PC-9 (cell line): ENCODE results near the gene BARHL1. TPM values are rescaled to one million over a fixed set of nuclear protein-coding genes. Genes with fewer than 3 reads are reported as not detected.

Source experiments
- BruUV-seq: library from RNA; stranded (reverse); fragments of 400-500 nt; replicated peaks from 2 replicates; lab custom pipeline; 2021; lab: Mats Ljungman, UMichigan
- CTCF ChIA-PET: fragments of 300-600 bp; sonication (Branson Sonifier 250); formaldehyde crosslinking; loops from one replicate; lab custom pipeline; 2022; ENCODE audit warnings: antibody characterized with exemption; lab: Charles Lee
- POLR2A ChIA-PET: fragments of 300-600 bp; sonication (Branson Sonifier 250); formaldehyde crosslinking; loops from one replicate; lab custom pipeline; 2022; ENCODE audit warnings: antibody characterized with exemption; ENCODE audit not compliant: unreplicated experiment; lab: Charles Lee
- DNase-seq, 2 experiments: peaks; one replicate each; pipeline versions ENCODE4 v3.0.0 to v3.0.0-alpha.2; 2015 to 2022; ENCODE audit warnings: mixed read lengths in 1 of 2
- H2AFZ ChIP-seq: fragments of 200-600 bp; sonication (generic); 2 replicates; pipeline ENCODE4 v1.8.1; 2017; ENCODE audit warnings: antibody characterized with exemption
- H3F3A ChIP-seq: fragments of 200-600 bp; sonication (generic); 2 replicates; pipeline ENCODE4 v1.8.1; 2017; ENCODE audit warnings: antibody characterized with exemption, mild to moderate bottlenecking, low read depth; ENCODE audit not compliant: insufficient read depth
- H3K27ac ChIP-seq: fragments of 200-600 bp; sonication (generic); 2 replicates; pipeline ENCODE4 v1.6.1; 2016; ENCODE audit warnings: mixed run types
- H3K27me3 ChIP-seq: fragments of 200-600 bp; sonication (generic); 2 replicates; pipeline ENCODE4 v1.6.1; 2016; ENCODE audit warnings: low read depth, mixed run types; ENCODE audit not compliant: insufficient read depth
- H3K36me3 ChIP-seq: fragments of 200-600 bp; sonication (generic); 2 replicates; pipeline ENCODE4 v1.6.1; 2016; ENCODE audit warnings: low read depth, mixed run types
- H3K4me1 ChIP-seq: fragments of 200-600 bp; sonication (generic); replicated peaks from 2 replicates; pipeline ENCODE4 v1.6.1; 2016; ENCODE audit warnings: mixed run types; ENCODE audit not compliant: insufficient read depth
- H3K4me2 ChIP-seq: fragments of 200-600 bp; sonication (generic); 2 replicates; pipeline ENCODE4 v1.6.1; 2017; ENCODE audit warnings: mixed run types
- H3K4me3 ChIP-seq: fragments of 200-600 bp; sonication (generic); 2 replicates; pipeline ENCODE4 v1.6.1; 2016; ENCODE audit warnings: mixed run types
- H3K79me2 ChIP-seq: fragments of 200-600 bp; sonication (generic); 2 replicates; pipeline ENCODE4 v1.6.1; 2017; ENCODE audit warnings: low read depth, mixed run types
- H3K9me2 ChIP-seq: fragments of 200-600 bp; sonication (generic); 2 replicates; pipeline ENCODE4 v1.8.1; 2017; ENCODE audit warnings: mild to moderate bottlenecking; ENCODE audit not compliant: insufficient read depth
- H3K9me3 ChIP-seq: fragments of 200-600 bp; sonication (generic); 2 replicates; pipeline ENCODE4 v1.8.1; 2016; ENCODE audit warnings: low read depth; ENCODE audit not compliant: insufficient read depth
- H4K20me1 ChIP-seq: fragments of 200-600 bp; sonication (generic); 2 replicates; pipeline ENCODE4 v1.8.1; 2017; ENCODE audit not compliant: insufficient read depth
- CTCF ChIP-seq: fragments of 200-600 bp; sonication (generic); conservative IDR thresholded peaks from 2 replicates; pipeline ENCODE4 v1.6.1; 2017; ENCODE audit warnings: mixed run types, antibody characterized with exemption, mild to moderate bottlenecking, moderate library complexity
- EZH2 ChIP-seq: fragments of 200-600 bp; sonication (generic); IDR thresholded peaks from 2 replicates; pipeline ENCODE4 v1.8.0; 2017; ENCODE audit warnings: antibody characterized with exemption, low read depth
- intact Hi-C: fragments of 100-400 bp; cut with micrococcal nuclease; formaldehyde crosslinking; loops from one replicate; pipeline ENCODE4 v1.10.0; 2022; ENCODE audit not compliant: unreplicated experiment
- total RNA-seq: library from RNA; stranded (reverse); gene quantifications from 2 replicates; pipeline ENCODE4 v1.2.3, GENCODE V29; 2021

BARHL1 gene
- total RNA-seq, 1 experiment from 2014 or later, result not detected

DNA sequence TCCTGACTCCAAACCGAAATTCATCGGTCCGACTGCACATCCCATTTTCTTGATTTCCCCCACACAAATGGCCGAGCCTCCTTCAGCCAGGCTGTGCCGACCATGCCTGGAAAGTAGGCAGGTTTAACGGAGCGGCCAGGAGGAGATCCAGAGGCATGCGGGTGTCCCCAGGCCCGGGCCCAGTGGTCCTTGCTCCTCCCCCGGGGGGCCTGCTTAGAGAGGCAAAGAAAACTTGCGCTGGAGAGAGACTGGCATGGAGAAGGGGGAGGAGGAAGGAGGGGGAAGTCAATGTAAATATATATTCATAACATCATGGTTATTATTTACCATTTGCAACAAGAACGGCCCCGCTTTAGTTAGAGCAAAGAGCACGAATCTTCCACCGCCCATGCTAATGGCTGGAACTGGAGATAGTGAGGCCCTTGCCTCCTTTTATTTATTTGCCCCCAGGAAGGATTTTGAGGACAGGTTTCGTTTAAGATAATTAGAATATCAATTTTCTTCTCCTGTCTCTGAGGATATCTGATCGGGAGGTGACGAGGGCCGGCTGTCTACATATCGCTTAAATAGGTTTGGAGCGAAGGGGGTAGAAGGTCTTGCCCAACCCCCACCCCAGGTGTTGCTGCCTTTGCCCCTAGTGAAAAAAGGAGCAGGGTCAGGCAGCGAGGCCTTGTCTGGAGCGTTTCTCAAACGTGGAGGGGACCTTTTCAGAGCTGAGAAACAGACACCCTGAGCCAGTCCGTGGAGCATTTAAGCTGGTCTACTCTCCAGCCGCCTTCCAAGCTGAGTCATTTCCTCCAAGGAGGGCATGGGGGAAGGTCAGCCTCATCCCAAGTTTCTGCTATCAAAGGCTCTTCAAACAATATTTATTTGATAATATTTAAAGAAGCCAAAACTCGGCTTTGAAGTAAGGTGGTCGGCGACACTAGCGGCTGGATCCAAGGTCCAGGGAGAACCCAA is 2.5 kb downstream of the BARHL1 start:
- H3K27me3 ChIP-seq, result peaks cover 29% of the 10 kb centered on the region
- H3K4me2 ChIP-seq, result no peak overlapping the region
- TF ChIP-seq CTCF, result no peak
- TF ChIP-seq EZH2, result no peak
- H3K79me2 ChIP-seq, result no peaks in the 10 kb centered on the region
- H3K9me3 ChIP-seq, result no peaks in the 10 kb centered on the region
- H3K4me3 ChIP-seq, result no peak overlapping the region
- H3K27ac ChIP-seq, result no peak overlapping the region
- ChIA-PET CTCF (no interaction called here), POLR2A (no interaction called here)
- H3F3A ChIP-seq, result no peaks in the 10 kb centered on the region
- DNase-seq, result peak in 1 of 2 experiments; percentile 19
- no peaks in the 10 kb centered on the region for H4K20me1 ChIP-seq
- H2AFZ ChIP-seq, result no peak overlapping the region
- no peaks in the 10 kb centered on the region for H3K4me1 ChIP-seq
- H3K36me3 ChIP-seq, result no peaks in the 10 kb centered on the region
- intact Hi-C loops, result no loop called here
- no TSS peak for BruUV-seq
- H3K9me2 ChIP-seq, result no peaks in the 10 kb centered on the region

- Histone ChIP-seq H3K9me3 (no peaks in the 10 kb centered on the region), H3K27ac (no peak overlapping the region), H3K27me3 (peaks cover 20% of the 10 kb centered on the region), H3K4me3 (no peak overlapping the region), H3K4me1 (no peaks in the 10 kb centered on the region), H3K4me2 (no peak overlapping the region), H3F3A (no peaks in the 10 kb centered on the region), H3K79me2 (no peaks in the 10 kb centered on the region), H2AFZ (no peak overlapping the region), H3K9me2 (no peaks in the 10 kb centered on the region), H4K20me1 (no peaks in the 10 kb centered on the region), H3K36me3 (no peaks in the 10 kb centered on the region)
- ChIA-PET POLR2A (no interaction called here), CTCF (no interaction called here)
- intact Hi-C loops, result no loop called here
- BruUV-seq, result no TSS peak
- TF ChIP-seq EZH2 (no peak), CTCF (no peak)
- DNase-seq, result peak in 1 of 2 experiments; percentile 34
Measured at GRCh38 chr9:132585954-132586829, 3.8 kb downstream of the BARHL1 start.

DNA sequence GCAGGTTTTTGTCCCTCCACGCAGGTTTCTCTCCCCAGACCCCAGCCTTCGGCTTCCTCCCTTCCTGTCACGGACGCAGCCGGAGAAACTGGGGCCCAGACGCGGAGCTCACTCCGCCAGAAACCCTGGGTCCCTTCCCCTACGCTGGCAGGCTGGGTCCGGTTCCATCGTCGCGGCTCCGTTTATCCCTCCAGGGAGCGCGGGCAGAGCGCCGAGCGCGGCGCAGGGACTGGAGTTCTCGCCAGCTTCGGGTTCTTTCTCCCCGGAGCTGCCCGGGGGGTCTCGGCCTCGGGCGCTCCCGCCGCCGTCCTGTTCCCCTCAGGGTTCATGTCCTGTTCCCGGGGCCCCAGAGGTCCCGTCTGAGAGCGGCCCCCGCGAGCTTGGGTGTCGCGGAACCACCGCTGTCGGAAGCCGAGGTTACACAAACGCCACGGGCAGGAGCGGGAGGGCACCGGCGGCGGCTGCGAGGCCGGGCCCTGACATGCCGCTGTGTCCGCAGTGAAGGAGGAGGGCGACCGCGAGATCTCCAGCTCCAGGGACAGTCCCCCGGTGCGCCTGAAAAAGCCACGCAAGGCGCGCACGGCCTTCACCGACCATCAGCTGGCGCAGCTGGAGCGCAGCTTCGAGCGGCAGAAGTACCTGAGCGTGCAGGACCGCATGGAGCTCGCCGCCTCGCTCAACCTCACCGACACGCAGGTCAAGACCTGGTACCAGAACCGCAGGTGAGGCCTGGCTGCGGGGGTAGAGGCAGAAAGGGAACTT is 4.6 kb downstream of the BARHL1 start:
- DNase-seq, result peak in 1 of 2 experiments; percentile 15
- ChIA-PET POLR2A (no interaction called here), CTCF (no interaction called here)
- no peaks in the 10 kb centered on the region for H3K4me1 ChIP-seq
- no peaks in the 10 kb centered on the region for H4K20me1 ChIP-seq
- no peak overlapping the region for H2AFZ ChIP-seq
- H3K79me2 ChIP-seq, result no peaks in the 10 kb centered on the region
- H3K27ac ChIP-seq, result no peak overlapping the region
- no TSS peak for BruUV-seq
- TF ChIP-seq EZH2 (no peak), CTCF (no peak)
- H3K4me2 ChIP-seq, result no peak overlapping the region
- no peak overlapping the region for H3K4me3 ChIP-seq
- intact Hi-C loops, result no loop called here
- no peaks in the 10 kb centered on the region for H3F3A ChIP-seq
- H3K9me2 ChIP-seq, result no peaks in the 10 kb centered on the region
- H3K36me3 ChIP-seq, result no peaks in the 10 kb centered on the region
- H3K27me3 ChIP-seq, result peaks cover 12% of the 10 kb centered on the region; the same call in 1 of the 2 replicates
- no peaks in the 10 kb centered on the region for H3K9me3 ChIP-seq
